Stimulated activated naive CD4-positive, alpha-beta T cell treated with Interleukin-2 at 50 U/mL for 16 hours (primary cell): Measurements from ENCODE around the gene DOCK2.

Experiments
- DNase-seq: peaks from one replicate; lab custom pipeline; 2025; lab: John Stamatoyannopoulos, UW

DOCK2 gene

GRCh38 chr5:170103447-170103846 is 466.4 kb downstream of the DOCK2 start:
- DNase-seq: no peak

GRCh38 chr5:170104299-170104698 is 467.2 kb downstream of the DOCK2 start:
- DNase-seq: no peak

GRCh38 chr5:170104710-170105109 is 467.6 kb downstream of the DOCK2 start:
- DNase-seq: no peak

- no peak for DNase-seq
Observed at GRCh38 chr5:170105642-170106611, 468.9 kb downstream of the DOCK2 start, which contains the start of gene FOXI1. Gene FOXI1 (plus strand): TSS chr5:170105897. CDS start chr5:170105958, 61 bp downstream.

- no peak for DNase-seq
Observed at GRCh38 chr5:170107674-170108073, 470.6 kb downstream of the DOCK2 start.

- DNase-seq: no peak
Observed at GRCh38 chr5:170108266-170108785, 471.3 kb downstream of the DOCK2 start.

GRCh38 chr5:170109059-170110031 is 472.3 kb downstream of the DOCK2 start:
- DNase-seq: no peak

- DNase-seq: no peak
Observed at GRCh38 chr5:170110403-170111087, 473.5 kb downstream of the DOCK2 start.

- DNase-seq: no peak
Observed at GRCh38 chr5:170111088-170111785, 474.2 kb downstream of the DOCK2 start.

GRCh38 chr5:170112876-170113521 is 475.9 kb downstream of the DOCK2 start:
- DNase-seq: no peak

DNA sequence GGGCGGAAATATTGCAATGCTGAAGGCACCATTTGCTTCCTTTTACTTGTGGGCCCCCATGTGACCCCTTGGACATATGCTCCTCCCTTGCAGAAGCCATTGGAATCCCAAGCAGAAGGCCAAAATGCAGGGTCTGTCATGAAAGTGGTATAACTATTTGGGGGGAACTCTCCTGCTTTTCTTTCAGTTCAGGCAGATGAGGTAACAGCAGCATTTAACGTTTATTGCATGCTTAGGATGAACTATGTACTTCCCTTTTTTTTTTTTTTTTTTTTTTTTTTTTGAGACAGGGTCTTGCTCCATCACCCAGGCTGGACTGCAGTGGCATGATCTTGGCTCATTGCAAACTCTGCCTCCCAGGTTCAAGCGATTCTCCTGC is 476.4 kb downstream of the DOCK2 start:
- DNase-seq: no peak

GRCh38 chr5:170114271-170114670 is 477.2 kb downstream of the DOCK2 start:
- DNase-seq: no peak

DNA sequence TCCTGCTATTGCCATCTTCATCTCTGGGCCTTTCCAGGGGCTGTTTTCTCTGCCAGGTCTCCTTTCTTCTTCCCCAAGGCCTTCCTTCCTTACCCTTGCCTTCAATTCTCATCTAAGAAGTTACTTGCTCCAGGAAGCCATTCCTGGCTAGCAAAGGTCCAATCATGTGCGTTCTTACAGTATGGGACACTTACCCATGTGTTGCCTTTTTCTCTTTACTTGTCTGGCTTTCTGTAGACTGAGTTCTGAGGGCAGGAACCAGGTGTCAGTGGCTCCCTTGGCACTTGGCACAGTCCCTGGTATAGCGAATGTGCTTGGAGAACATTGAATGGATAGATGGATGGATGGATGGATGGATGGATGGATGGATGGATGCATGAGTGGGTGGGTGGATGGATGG is 478.9 kb downstream of the DOCK2 start:
- no peak for DNase-seq

GRCh38 chr5:170117736-170118135 is 480.7 kb downstream of the DOCK2 start:
- DNase-seq: no peak

DNA sequence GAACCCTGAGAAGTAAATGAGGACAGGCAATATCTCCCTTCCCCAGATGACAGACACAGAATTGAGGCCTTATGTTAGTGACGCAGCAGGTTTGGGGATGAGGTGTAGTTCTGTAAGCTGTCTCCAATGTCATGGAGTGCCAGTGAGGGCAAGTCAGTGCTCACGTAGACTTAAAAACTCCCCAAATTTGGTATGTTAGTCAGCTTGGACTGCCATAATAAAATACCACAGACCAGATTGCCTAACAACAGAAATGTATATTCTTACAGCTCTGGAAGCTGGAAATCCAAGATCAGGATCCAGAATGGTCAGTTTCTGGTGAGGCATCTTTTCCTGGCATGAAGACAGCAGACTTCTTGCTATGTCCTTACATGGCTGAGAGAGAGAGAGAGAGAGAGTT is 483.5 kb downstream of the DOCK2 start:
- DNase-seq: no peak

GRCh38 chr5:170121321-170121720 is 484.2 kb downstream of the DOCK2 start:
- DNase-seq: no peak

DNA sequence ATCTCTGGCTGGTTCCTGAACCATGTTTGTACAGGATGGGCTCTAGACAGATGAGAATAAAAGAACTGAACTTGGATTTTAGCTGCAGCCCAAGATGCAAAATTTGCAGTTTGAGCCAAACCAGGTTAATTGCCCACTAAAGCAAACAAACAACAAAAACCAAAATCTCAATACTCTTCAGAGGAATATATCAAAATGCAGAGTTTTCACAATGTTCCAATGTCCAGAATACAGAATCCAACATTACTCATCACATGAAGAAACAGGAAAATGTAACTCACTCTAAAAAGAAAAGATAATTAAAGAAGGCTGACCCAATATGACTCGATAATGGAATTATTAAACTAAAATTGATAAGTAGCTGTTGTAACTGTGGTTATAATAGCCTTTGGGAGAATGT is 489.0 kb downstream of the DOCK2 start:
- no peak for DNase-seq

DNA sequence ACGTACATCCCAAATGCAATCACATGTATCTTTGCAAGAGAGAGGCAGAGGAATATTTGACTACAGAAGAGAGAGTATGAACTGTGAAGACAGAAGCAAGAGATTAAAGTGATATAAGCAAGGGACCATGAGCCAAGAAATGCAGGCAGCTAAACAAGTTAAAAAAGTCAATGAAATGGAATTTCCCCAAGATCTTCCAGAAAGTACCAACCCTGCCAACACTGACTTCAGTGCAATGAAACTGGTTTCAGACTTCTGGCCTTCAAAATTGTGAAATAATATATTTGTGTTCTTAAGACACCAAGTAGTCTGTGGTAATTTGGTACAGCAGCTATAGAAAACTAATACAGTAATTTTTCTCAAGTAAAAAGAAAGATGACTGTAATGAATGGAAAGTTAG is 489.6 kb downstream of the DOCK2 start:
- no peak for DNase-seq

DNA sequence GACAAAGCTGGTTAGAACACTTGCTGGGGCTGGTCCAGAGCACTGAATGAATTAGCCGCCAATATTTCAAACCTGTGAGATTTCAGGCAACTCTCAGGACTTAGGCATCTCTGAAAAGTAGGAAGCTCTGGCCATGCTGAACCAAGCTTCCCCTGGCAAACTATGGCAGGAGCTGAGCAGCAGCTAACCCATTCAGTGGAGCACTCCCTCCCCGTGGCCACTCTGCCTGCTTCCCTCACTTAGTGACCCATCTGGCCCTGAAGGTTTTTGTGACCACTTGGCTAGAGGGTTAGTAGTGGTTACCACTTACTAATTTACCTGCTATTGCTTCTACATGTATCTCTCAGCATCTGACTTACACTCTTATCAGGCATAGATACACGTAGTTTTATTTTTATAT is 494.2 kb downstream of the DOCK2 start:
- DNase-seq: no peak

GRCh38 chr5:170132269-170132975 is 495.3 kb downstream of the DOCK2 start:
- no peak for DNase-seq
